A673 (cell line): ENCODE measurements around the gene CDH4.

Experiments used
- CTCF ChIP-seq: fragments of 300-800, 200-600 bp; sonication (generic); conservative IDR thresholded peaks from 2 replicates; pipeline ENCODE4 v1.5.1; 2017; ENCODE audit warnings: low read depth, mild to moderate bottlenecking, antibody characterized with exemption, low read length, moderate library complexity, mixed read lengths
- EZH2 ChIP-seq: fragments of 200-600 bp; sonication (generic); IDR thresholded peaks from 2 replicates; pipeline ENCODE4 v1.6.1; 2017; ENCODE audit warnings: borderline replicate concordance, low read depth, mild to moderate bottlenecking, mixed read lengths, antibody characterized with exemption, low read length; ENCODE audit not compliant: poor library complexity, severe bottlenecking

DNA sequence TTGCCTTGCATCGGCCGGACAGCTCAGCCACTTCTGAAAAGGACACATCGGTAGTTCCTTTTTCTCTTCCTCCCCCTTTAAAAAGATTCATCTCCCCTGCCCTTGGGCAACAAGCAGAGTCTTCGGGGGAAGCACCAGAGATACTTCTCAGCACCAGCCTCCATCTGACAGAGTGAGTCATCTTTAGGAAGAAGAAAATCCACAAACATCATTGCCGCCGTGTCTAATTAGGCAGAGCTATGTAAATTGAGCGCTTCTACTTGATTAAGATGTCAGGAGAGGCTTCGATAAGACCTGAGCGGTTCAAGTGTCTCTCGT is 627.2 kb downstream of the CDH4 start:
- TF ChIP-seq CTCF (no peak), EZH2 (no peak)
